Measurements from ENCODE around the gene DPF1.

DPF1 gene

DNA sequence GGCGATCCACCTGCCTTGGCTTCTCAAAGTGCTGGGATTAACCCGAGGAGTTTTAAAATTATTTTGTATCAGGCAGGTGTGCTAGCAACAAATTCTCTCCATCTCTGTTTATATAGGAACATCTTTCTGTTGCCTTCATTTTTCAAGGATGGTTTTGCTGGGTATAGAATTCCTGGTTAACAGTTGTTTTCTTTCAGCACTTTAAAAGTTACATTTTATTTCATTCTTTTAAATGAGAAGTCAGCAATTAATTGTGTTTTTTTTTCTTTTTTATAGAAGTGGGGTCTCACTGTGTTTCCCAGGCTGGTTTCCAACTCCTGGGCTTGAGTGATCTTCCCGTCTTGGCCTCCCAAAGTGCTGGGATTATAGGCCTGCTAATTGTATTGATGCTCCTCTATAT is 44.0 kb downstream of the DPF1 start:
- Histone ChIP-seq H3K27ac (no peak overlapping the region), H3K4me3 (no peak overlapping the region)
- no peak for TF ChIP-seq CTCF (IDR thresholded peaks at IDR 0.05)
- no peak for DNase-seq (ENCODE audit: low spot score)

DNA sequence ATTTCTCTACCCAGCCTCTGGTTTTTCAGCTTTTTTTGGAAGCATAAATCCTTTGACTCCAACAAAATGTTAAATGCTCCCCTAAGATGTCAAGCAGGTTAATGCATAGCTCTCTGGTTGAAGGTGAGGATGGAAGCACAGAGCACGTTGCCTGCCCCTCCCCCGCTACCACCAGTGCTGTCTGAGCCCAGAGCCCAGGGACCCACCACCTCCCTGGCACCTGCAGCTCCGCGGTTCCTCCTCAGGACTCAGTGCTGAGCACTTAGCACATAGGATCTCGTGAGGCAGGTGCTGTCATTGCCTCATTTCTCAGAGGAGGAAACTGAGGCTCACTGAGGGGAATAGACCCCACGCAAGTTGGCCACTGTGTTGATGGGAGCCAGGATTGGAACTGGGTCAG is 48.6 kb downstream of the DPF1 start:
- no peak overlapping the region for H3K27ac ChIP-seq
- no peak for DNase-seq (ENCODE audit: low spot score)
- H3K4me3 ChIP-seq, result no peak overlapping the region
- no peak for TF ChIP-seq CTCF (IDR thresholded peaks at IDR 0.05)

GRCh38 chr19:38173291-38174041 is 50.6 kb downstream of the DPF1 start:
- no peak for TF ChIP-seq CTCF (IDR thresholded peaks at IDR 0.05)
- Histone ChIP-seq H3K4me3 (no peak overlapping the region), H3K27ac (no peak overlapping the region)
- no peak for DNase-seq (ENCODE audit: low spot score)

- no peak for TF ChIP-seq CTCF (IDR thresholded peaks at IDR 0.05)
These were observed 52.0 kb downstream of the DPF1 start for GRCh38 chr19:38172001-38172400.

DNA sequence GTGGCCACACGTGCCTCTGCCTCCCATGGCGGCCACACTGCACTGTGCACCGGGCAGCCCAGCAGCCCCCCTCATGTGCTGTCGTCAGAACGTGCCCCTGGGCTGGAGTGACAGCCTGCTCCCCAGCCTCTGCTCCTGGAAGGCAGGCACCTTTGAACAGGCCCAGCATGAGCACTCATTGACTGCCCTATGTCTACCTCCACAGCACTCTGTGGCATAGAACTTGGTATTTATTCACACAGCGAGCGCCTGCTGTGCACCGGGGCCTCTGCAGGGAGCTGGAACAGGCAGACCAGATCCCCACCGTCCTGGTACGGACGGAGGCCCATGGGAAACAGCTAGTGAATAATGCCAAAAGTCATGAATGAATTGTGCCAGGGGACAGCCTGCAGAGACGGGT is 53.7 kb downstream of the DPF1 start:
- Histone ChIP-seq H3K4me3 (no peak overlapping the region), H3K27ac (no peak overlapping the region)
- no peak for DNase-seq (ENCODE audit: low spot score)
- TF ChIP-seq CTCF (IDR thresholded peaks at IDR 0.05), result no peak

More at GRCh38 chr19:38172001-38172400, 52.0 kb downstream of the DPF1 start:
- no peak for DNase-seq (ENCODE audit: low spot score)
- Histone ChIP-seq H3K27ac (no peak overlapping the region), H3K4me3 (no peak overlapping the region)

GRCh38 chr19:38168637-38169036 is 55.4 kb downstream of the DPF1 start:
- no peak overlapping the region for H3K4me3 ChIP-seq
- DNase-seq (ENCODE audit: low spot score), result no peak
- no peak overlapping the region for H3K27ac ChIP-seq
- TF ChIP-seq CTCF (IDR thresholded peaks at IDR 0.05), result no peak

GRCh38 chr19:38165335-38165734 is 58.7 kb downstream of the DPF1 start:
- no peak for TF ChIP-seq CTCF (IDR thresholded peaks at IDR 0.05)

More at GRCh38 chr19:38165335-38165734, 58.7 kb downstream of the DPF1 start:
- Histone ChIP-seq H3K27ac (no peak overlapping the region), H3K4me3 (no peak overlapping the region)
- DNase-seq (ENCODE audit: low spot score), result no peak
